PC-9 (cell line): ENCODE results near the gene CA5A. TPM values are rescaled to one million over a fixed set of nuclear protein-coding genes. Genes with fewer than 3 reads are reported as not detected.
"Not testable (repeated sequence)": the region's sequence is repeated elsewhere in the genome, so short reads cannot be mapped to it uniquely, and the experiment has no call there.

Experiments used
- BruUV-seq: library from RNA; stranded (reverse); fragments of 400-500 nt; replicated peaks from 2 replicates; lab custom pipeline; 2021; lab: Mats Ljungman, UMichigan
- CTCF ChIA-PET: fragments of 300-600 bp; sonication (Branson Sonifier 250); formaldehyde crosslinking; loops from one replicate; lab custom pipeline; 2022; ENCODE audit warnings: antibody characterized with exemption; lab: Charles Lee
- POLR2A ChIA-PET: fragments of 300-600 bp; sonication (Branson Sonifier 250); formaldehyde crosslinking; loops from one replicate; lab custom pipeline; 2022; ENCODE audit warnings: antibody characterized with exemption; ENCODE audit not compliant: unreplicated experiment; lab: Charles Lee
- DNase-seq, 2 experiments: peaks; one replicate each; pipeline versions ENCODE4 v3.0.0 to v3.0.0-alpha.2; 2015 to 2022; ENCODE audit warnings: mixed read lengths in 1 of 2
- H2AFZ ChIP-seq: fragments of 200-600 bp; sonication (generic); 2 replicates; pipeline ENCODE4 v1.8.1; 2017; ENCODE audit warnings: antibody characterized with exemption
- H3F3A ChIP-seq: fragments of 200-600 bp; sonication (generic); 2 replicates; pipeline ENCODE4 v1.8.1; 2017; ENCODE audit warnings: antibody characterized with exemption, mild to moderate bottlenecking, low read depth; ENCODE audit not compliant: insufficient read depth
- H3K27ac ChIP-seq: fragments of 200-600 bp; sonication (generic); 2 replicates; pipeline ENCODE4 v1.6.1; 2016; ENCODE audit warnings: mixed run types
- H3K27me3 ChIP-seq: fragments of 200-600 bp; sonication (generic); 2 replicates; pipeline ENCODE4 v1.6.1; 2016; ENCODE audit warnings: low read depth, mixed run types; ENCODE audit not compliant: insufficient read depth
- H3K36me3 ChIP-seq: fragments of 200-600 bp; sonication (generic); 2 replicates; pipeline ENCODE4 v1.6.1; 2016; ENCODE audit warnings: low read depth, mixed run types
- H3K4me1 ChIP-seq: fragments of 200-600 bp; sonication (generic); replicated peaks from 2 replicates; pipeline ENCODE4 v1.6.1; 2016; ENCODE audit warnings: mixed run types; ENCODE audit not compliant: insufficient read depth
- H3K4me2 ChIP-seq: fragments of 200-600 bp; sonication (generic); 2 replicates; pipeline ENCODE4 v1.6.1; 2017; ENCODE audit warnings: mixed run types
- H3K4me3 ChIP-seq: fragments of 200-600 bp; sonication (generic); 2 replicates; pipeline ENCODE4 v1.6.1; 2016; ENCODE audit warnings: mixed run types
- H3K79me2 ChIP-seq: fragments of 200-600 bp; sonication (generic); 2 replicates; pipeline ENCODE4 v1.6.1; 2017; ENCODE audit warnings: low read depth, mixed run types
- H3K9me2 ChIP-seq: fragments of 200-600 bp; sonication (generic); 2 replicates; pipeline ENCODE4 v1.8.1; 2017; ENCODE audit warnings: mild to moderate bottlenecking; ENCODE audit not compliant: insufficient read depth
- H3K9me3 ChIP-seq: fragments of 200-600 bp; sonication (generic); 2 replicates; pipeline ENCODE4 v1.8.1; 2016; ENCODE audit warnings: low read depth; ENCODE audit not compliant: insufficient read depth
- H4K20me1 ChIP-seq: fragments of 200-600 bp; sonication (generic); 2 replicates; pipeline ENCODE4 v1.8.1; 2017; ENCODE audit not compliant: insufficient read depth
- CTCF ChIP-seq: fragments of 200-600 bp; sonication (generic); conservative IDR thresholded peaks from 2 replicates; pipeline ENCODE4 v1.6.1; 2017; ENCODE audit warnings: mixed run types, antibody characterized with exemption, mild to moderate bottlenecking, moderate library complexity
- EZH2 ChIP-seq: fragments of 200-600 bp; sonication (generic); IDR thresholded peaks from 2 replicates; pipeline ENCODE4 v1.8.0; 2017; ENCODE audit warnings: antibody characterized with exemption, low read depth
- intact Hi-C: fragments of 100-400 bp; cut with micrococcal nuclease; formaldehyde crosslinking; loops from one replicate; pipeline ENCODE4 v1.10.0; 2022; ENCODE audit not compliant: unreplicated experiment
- total RNA-seq: library from RNA; stranded (reverse); gene quantifications from 2 replicates; pipeline ENCODE4 v1.2.3, GENCODE V29; 2021

Gene CA5A
- total RNA-seq, 1 experiment from 2014 or later = 0.26 TPM

- no peak for TF ChIP-seq CTCF
- no peak for TF ChIP-seq EZH2
- H2AFZ ChIP-seq = no peak overlapping the region
- no peak overlapping the region for H3K27ac ChIP-seq
- H3K9me3 ChIP-seq = no peaks in the 10 kb centered on the region
- H3K9me2 ChIP-seq = no peaks in the 10 kb centered on the region
- H3K4me3 ChIP-seq = no peak overlapping the region
- ChIA-PET CTCF (no interaction called here), POLR2A (no interaction called here)
- BruUV-seq = no TSS peak
- no peaks in the 10 kb centered on the region for H3K27me3 ChIP-seq
- H3K36me3 ChIP-seq = no peaks in the 10 kb centered on the region
- intact Hi-C loops = no loop called here
- H3K79me2 ChIP-seq = no peaks in the 10 kb centered on the region
- H3K4me2 ChIP-seq = no peak overlapping the region
- H3F3A ChIP-seq = no peaks in the 10 kb centered on the region
- no peaks in the 10 kb centered on the region for H4K20me1 ChIP-seq
- H3K4me1 ChIP-seq = no peaks in the 10 kb centered on the region
- no peak for DNase-seq
Measured at GRCh38 chr16:87895641-87896141, 40.6 kb downstream of the CA5A start.

- H3K27me3 ChIP-seq, H3K4me1 ChIP-seq, H3F3A ChIP-seq, BruUV-seq, H3K4me3 ChIP-seq, H3K9me2 ChIP-seq, CTCF ChIA-PET, DNase-seq, H2AFZ ChIP-seq, H3K79me2 ChIP-seq, H4K20me1 ChIP-seq, POLR2A ChIA-PET, H3K27ac ChIP-seq, H3K4me2 ChIP-seq, H3K9me3 ChIP-seq, H3K36me3 ChIP-seq, intact Hi-C loops: not testable (repeated sequence)
Measured at GRCh38 chr16:87894005-87894404, 42.3 kb downstream of the CA5A start.

- H2AFZ ChIP-seq = no peak overlapping the region
- H3K4me2 ChIP-seq = no peak overlapping the region
- intact Hi-C loops = no loop called here
- TF ChIP-seq EZH2 (no peak), CTCF (no peak)
- H3K4me3 ChIP-seq = no peak overlapping the region
- no peaks in the 10 kb centered on the region for H4K20me1 ChIP-seq
- no TSS peak for BruUV-seq
- H3K9me3 ChIP-seq = no peaks in the 10 kb centered on the region
- H3K79me2 ChIP-seq = no peaks in the 10 kb centered on the region
- no peaks in the 10 kb centered on the region for H3K9me2 ChIP-seq
- H3F3A ChIP-seq = no peaks in the 10 kb centered on the region
- POLR2A ChIA-PET = no interaction called here
- no peaks in the 10 kb centered on the region for H3K4me1 ChIP-seq
- no peak for DNase-seq
- H3K27me3 ChIP-seq = no peaks in the 10 kb centered on the region
- no peaks in the 10 kb centered on the region for H3K36me3 ChIP-seq
- CTCF ChIA-PET = no interaction called here
- H3K27ac ChIP-seq = no peak overlapping the region
Measured at GRCh38 chr16:87891764-87892163, 44.6 kb downstream of the CA5A start.

- CTCF ChIA-PET, H3F3A ChIP-seq, H3K9me3 ChIP-seq, H3K9me2 ChIP-seq, H3K4me3 ChIP-seq, H4K20me1 ChIP-seq, H2AFZ ChIP-seq, POLR2A ChIA-PET, H3K36me3 ChIP-seq, BruUV-seq, intact Hi-C loops, H3K27me3 ChIP-seq, DNase-seq, H3K4me2 ChIP-seq, H3K27ac ChIP-seq, H3K79me2 ChIP-seq: not testable (repeated sequence)
- H3K4me1 ChIP-seq = peaks cover 11% of the 10 kb centered on the region
- TF ChIP-seq CTCF = peak; percentile 35; the same call in 1 of the 2 replicates
Measured at GRCh38 chr16:87889762-87890161, 46.6 kb downstream of the CA5A start.

- BruUV-seq, H4K20me1 ChIP-seq, POLR2A ChIA-PET, intact Hi-C loops, H3K9me2 ChIP-seq, H3K4me2 ChIP-seq, H2AFZ ChIP-seq, H3K79me2 ChIP-seq, H3K27ac ChIP-seq, H3F3A ChIP-seq, DNase-seq, H3K4me3 ChIP-seq, H3K9me3 ChIP-seq, H3K27me3 ChIP-seq, H3K36me3 ChIP-seq: not testable (repeated sequence)
- CTCF ChIA-PET = interaction anchor here (0.7 kb wide), 1 partner anchor 1276 kb away, joined by 3 read pairs; no protein-coding TSS in a partner anchor
- peaks cover 16% of the 10 kb centered on the region for H3K4me1 ChIP-seq
Measured at GRCh38 chr16:87888346-87888745, 48.0 kb downstream of the CA5A start.
